NOMO-1 (cell line): Measurements from ENCODE around the gene ALK.

Experiments
- DNase-seq, 2 experiments: peaks; one replicate each; lab custom pipeline; 2025; ENCODE audit not compliant: unreplicated experiment in 2 of 2; lab: John Stamatoyannopoulos, UW

The ALK gene

DNA sequence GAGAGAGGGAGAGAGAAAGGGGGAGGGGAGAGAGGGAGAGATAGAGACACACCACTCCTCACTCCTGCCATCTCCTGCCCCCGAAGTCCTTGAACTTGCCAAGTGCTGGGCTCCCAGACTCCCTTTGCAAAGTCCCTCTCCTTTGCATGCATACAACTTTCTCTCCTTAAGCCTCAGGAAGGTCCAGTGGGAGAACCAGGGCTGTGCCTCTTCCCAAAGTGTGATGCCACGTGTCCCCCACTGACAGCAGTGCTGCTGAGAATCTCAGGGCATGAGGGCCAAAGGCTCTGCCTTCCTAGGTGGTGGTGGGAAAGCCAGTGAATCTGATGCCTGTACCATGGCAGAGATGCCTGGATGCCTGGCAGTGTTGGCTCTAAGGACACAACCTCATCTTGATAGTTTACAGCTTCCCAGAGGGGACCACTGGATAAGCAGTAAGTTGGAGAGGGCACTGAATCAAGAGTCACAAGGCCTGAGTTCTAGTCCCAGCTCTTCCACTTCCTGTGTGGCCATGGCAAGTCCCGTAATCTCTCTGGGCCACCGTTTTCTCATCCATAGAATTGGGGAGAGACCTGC, 702.7 kb downstream of the ALK start:
- DNase-seq: no peak

DNA sequence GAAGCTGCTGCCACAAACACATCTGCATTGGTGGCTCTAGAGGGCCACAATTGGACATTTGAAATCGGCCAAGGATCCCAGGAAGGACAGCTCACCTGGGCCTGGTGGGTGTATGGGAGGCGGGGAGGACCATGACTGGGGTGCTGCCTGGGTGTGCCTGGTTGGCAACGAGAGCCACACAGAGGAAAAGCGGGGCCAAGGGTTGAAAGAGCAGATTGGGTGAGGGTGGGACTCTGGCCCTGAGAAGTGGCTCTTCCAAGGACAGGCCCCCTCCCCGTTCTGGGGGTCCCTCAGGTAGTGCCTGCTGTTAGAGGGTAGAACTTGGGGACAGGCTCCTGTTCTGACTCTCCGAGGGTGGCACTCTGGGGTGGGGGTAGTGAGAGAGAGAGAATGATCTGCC, 703.3 kb downstream of the ALK start:
- no peak for DNase-seq

- no peak for DNase-seq
Observed at GRCh38 chr2:29216609-29216909, 704.8 kb downstream of the ALK start.

DNA sequence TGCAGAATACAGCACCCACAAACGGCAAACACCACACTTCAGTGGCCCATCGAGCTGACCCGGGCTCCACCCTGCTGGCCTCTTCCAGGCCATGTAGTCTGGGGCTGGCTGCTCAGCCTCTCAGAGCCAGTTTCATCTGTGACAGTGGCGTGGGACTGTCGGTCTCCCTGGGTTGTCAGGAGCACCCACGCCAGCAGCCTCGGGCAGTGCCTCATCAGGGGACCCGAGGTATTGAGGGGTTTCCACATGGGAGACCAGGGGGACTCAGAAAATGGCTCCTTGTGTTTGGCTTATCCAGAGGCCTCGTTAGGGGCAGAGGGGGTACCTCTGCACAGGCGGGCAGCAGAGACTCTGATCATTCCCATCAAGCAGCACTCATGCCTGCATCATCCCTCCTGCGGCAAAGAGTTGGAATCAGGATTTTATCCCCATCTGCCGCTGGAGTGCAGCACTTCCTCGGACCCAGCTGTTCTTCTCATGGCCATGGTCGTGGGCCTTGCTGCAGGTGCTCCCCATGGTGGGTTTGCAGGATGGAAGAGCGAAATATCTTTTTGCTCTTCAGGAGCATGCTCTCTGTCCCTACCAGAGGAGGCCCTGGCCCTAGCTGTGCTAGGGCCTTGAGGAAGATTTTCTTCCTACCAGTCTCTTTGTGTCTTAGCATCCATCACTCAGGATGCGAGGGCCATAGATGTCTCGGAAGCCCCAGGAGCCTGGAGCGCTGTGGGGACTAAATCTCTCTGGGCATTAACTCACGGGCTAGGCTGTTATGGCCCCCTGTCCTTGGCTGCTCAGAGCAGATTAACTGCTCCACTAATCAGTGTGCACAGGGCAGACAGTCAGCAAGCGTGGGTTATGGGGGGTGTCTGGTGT, 705.4 kb downstream of the ALK start:
- no peak for DNase-seq

- DNase-seq: no peak
Observed at GRCh38 chr2:29215073-29215472, 706.3 kb downstream of the ALK start.

- no peak for DNase-seq
Observed at GRCh38 chr2:29213888-29214291, 707.5 kb downstream of the ALK start.

- DNase-seq: no peak
Observed at GRCh38 chr2:29212009-29212408, 709.4 kb downstream of the ALK start.

DNA sequence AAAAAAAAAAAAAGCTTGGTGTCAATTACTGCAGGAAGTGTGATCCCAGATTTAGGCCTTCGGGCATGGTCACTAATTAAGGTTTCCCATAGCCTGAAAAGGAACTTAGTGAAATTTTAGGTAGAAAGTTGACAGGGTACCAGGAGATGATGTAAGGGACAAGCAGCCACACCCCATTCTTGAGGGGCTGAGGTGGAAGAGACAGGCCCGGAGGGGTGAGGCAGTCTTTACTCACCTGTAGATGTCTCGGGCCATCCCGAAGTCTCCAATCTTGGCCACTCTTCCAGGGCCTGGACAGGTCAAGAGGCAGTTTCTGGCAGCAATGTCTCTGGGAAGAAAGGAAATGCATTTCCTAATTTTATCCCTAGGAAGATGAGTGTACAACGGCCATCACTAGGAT, 711.8 kb downstream of the ALK start:
- DNase-seq: no peak

DNA sequence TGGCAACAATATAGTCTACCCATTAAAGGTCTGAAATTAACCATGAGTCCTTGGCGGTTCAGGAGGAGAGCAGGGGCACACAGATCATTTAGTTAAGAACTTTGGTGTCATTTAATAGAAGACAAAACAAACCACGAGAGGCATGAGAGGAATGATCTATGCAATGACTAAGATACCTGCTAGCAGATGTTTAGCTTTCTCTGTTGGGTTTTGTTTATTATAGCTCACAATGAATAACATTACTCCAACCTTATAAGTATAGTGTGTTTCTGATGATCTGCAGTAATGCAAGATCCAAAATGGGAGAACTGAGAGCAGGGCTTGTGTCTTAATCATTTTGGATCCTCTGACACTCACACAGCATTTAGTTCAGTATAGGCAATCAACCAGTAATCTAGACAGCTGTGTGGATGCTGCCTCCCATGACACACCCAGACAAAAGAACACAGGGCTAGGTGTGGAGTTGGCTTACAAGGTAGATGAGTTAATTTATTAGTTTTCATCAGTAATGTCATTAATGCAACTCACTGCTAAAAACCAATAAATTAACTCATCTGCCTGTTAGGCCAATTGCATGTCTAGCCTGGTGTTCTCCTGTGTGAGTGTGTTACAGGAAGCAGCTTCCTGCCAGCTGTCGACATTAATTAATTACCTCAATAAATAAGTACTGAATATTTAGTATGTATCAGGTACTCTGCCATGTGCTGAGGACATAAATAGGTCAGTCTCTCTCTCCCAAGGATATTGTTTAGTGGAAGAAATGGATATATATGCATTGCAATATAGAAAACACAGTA, 713.8 kb downstream of the ALK start:
- DNase-seq: no peak

GRCh38 chr2:29206941-29207340, 714.4 kb downstream of the ALK start:
- no peak for DNase-seq

- no peak for DNase-seq
Observed at GRCh38 chr2:29202819-29203495, 718.4 kb downstream of the ALK start.

GRCh38 chr2:29201979-29202378, 719.4 kb downstream of the ALK start:
- no peak for DNase-seq

GRCh38 chr2:29196792-29197788, 724.3 kb downstream of the ALK start:
- peak; percentile 16 to 49 for DNase-seq

GRCh38 chr2:29195796-29196195, 725.6 kb downstream of the ALK start:
- DNase-seq: no peak

DNA sequence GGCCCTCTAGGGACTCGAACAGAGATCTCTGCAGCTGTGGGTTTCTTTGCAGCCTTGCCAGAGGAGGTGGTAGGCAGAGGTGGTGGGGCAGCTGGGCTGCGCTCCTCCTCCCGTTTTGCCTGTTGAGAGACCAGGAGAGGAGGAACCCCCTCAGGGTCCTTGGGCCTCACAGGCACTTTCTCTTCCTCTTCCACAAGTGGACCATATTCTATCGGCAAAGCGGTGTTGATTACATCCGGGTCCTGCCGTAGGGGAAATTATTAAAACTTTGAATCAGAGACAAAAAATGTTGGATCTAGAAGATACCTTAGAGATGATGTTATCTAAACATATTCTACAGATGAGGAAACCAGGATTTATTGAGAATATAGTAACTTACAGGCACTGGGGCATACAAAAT, 727.7 kb downstream of the ALK start:
- DNase-seq: peak; percentile 3 to 34

DNA sequence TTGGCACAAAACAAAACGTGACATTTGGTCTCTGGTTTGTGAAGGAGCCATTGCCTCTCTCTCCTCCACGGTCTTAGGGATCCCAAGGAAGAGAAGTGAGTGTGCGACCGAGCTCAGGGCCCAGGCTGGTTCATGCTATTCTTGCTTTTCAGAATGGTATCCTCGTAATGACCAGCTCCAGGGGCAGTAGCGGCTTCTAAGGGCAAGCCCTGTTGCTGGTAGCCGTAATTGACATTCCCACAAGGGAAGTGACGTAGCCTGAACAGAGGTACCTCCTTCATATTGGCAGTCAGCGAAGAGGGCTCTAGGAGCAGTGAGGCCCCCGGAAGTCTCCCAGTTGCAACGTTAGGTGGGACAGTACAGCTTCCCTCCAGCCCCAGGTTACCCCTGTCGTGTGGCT, 728.3 kb downstream of the ALK start:
- DNase-seq: no peak

- no peak for DNase-seq
Observed at GRCh38 chr2:29192526-29192925, 728.9 kb downstream of the ALK start.

- DNase-seq: no peak
Observed at GRCh38 chr2:29191817-29192216, 729.6 kb downstream of the ALK start.

DNA sequence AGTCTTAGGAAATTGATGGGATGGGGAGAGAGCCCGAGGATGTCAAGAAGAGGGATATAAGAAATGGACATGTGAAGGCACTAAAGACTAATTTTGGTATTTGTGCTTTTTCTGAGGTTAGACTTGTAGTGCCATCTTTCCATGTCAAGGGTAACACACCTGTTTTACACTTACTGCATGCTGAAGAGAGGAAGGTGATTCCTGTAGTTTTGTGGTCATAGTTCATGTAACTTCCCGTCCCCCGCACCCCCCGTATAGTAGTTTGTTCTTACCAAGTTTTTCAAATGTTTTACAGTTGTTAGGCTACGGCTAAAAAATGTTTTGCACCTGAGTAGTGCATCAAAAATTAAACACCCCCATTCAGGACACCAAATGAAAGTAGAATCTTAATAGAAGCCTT, 732.3 kb downstream of the ALK start:
- no peak for DNase-seq

- no peak for DNase-seq
Observed at GRCh38 chr2:29187926-29188325, 733.5 kb downstream of the ALK start.
